ENCODE results near the gene TMEM39A. TPM values are rescaled to one million over a fixed set of nuclear protein-coding genes. Genes with fewer than 3 reads are reported as not detected.

TMEM39A gene
- total and polyA plus RNA-seq, 3 experiments from 2014 or later: 22.1 to 45.3 (median 44.4) TPM

GRCh38 chr3:119485563-119485962, 22.1 kb upstream of the TMEM39A start:
- peaks cover 0 to 1% of the 10 kb centered on the region in 2 donors for H3K27me3 Mint-ChIP-seq
- CTCF ChIA-PET: interaction anchor here (1.0 kb wide), 1 partner anchor 15 kb away, joined by 3 read pairs; no protein-coding TSS in a partner anchor
- no peaks in the 10 kb centered on the region for H3K4me1 ChIP-seq (ENCODE audit: insufficient read depth, low read length)
- no peak overlapping the region for H3K4me3 Mint-ChIP-seq
- peaks cover 8 to 83% (median 19%) of the 10 kb centered on the region in 3 donors for H3K36me3 Mint-ChIP-seq
- no peak overlapping the region for H3K27ac ChIP-seq (ENCODE audit: low read depth, low read length)
- POLR2A ChIA-PET: no interaction called here
- H3K9me3 Mint-ChIP-seq: no peaks in the 10 kb centered on the region
- H3K4me1 Mint-ChIP-seq: no peaks in the 10 kb centered on the region
- no peak for DNase-seq
- no peak overlapping the region for H3K4me3 ChIP-seq (ENCODE audit: low read length)
- peak overlapping the region in 1 of 8 donors; percentile 38 for H3K27ac Mint-ChIP-seq
- no peaks in the 10 kb centered on the region for H3K9me3 ChIP-seq (ENCODE audit: low read length)
- H3K36me3 ChIP-seq (ENCODE audit: insufficient read depth, low read length): peaks cover 8% of the 10 kb centered on the region
- H3K27me3 ChIP-seq (ENCODE audit: insufficient read depth, low read length, poor library complexity, severe bottlenecking): no peaks in the 10 kb centered on the region

- Histone ChIP-seq H3K27ac (ENCODE audit: low read depth, low read length) (no peak overlapping the region), H3K36me3 (ENCODE audit: insufficient read depth, low read length) (peaks cover 20% of the 10 kb centered on the region), H3K4me3 (ENCODE audit: low read length) (no peak overlapping the region), H3K9me3 (ENCODE audit: low read length) (no peaks in the 10 kb centered on the region), H3K4me1 (ENCODE audit: insufficient read depth, low read length) (no peaks in the 10 kb centered on the region), H3K27me3 (ENCODE audit: insufficient read depth, low read length, poor library complexity, severe bottlenecking) (no peaks in the 10 kb centered on the region)
- Mint-ChIP-seq H3K36me3 (peaks cover 12 to 78% (median 22%) of the 10 kb centered on the region in 3 donors), H3K27me3 (no peaks in the 10 kb centered on the region), H3K4me3 (no peak overlapping the region), H3K9me3 (no peaks in the 10 kb centered on the region), H3K4me1 (peaks cover 0 to 3% (median 1%) of the 10 kb centered on the region in 3 donors), H3K27ac (no peak overlapping the region)
- CTCF ChIA-PET: no interaction called here
- POLR2A ChIA-PET: no interaction called here
- no peak for DNase-seq
Measured at GRCh38 chr3:119483101-119483500, 19.7 kb upstream of the TMEM39A start.

- Mint-ChIP-seq H3K27ac (peak overlapping the region in 2 of 8 donors; percentile 29 to 33), H3K9me3 (no peaks in the 10 kb centered on the region), H3K4me1 (peaks cover 0 to 4% (median 3%) of the 10 kb centered on the region in 3 donors), H3K4me3 (no peak overlapping the region), H3K36me3 (peaks cover 17 to 79% (median 25%) of the 10 kb centered on the region in 3 donors), H3K27me3 (no peaks in the 10 kb centered on the region)
- CTCF ChIA-PET: no interaction called here
- H3K4me1 ChIP-seq (ENCODE audit: insufficient read depth, low read length): no peaks in the 10 kb centered on the region
- POLR2A ChIA-PET: no interaction called here
- DNase-seq: no peak
- H3K9me3 ChIP-seq (ENCODE audit: low read length): no peaks in the 10 kb centered on the region
- peaks cover 29% of the 10 kb centered on the region for H3K36me3 ChIP-seq (ENCODE audit: insufficient read depth, low read length)
- no peaks in the 10 kb centered on the region for H3K27me3 ChIP-seq (ENCODE audit: insufficient read depth, low read length, poor library complexity, severe bottlenecking)
- H3K4me3 ChIP-seq (ENCODE audit: low read length): no peak overlapping the region
- no peak overlapping the region for H3K27ac ChIP-seq (ENCODE audit: low read depth, low read length)
Measured at GRCh38 chr3:119481079-119481478, 17.7 kb upstream of the TMEM39A start.

- Mint-ChIP-seq H3K9me3 (no peaks in the 10 kb centered on the region), H3K4me3 (peak overlapping the region in 6 of 7 donors; percentile 14 to 96 (median 73)), H3K27ac (peak overlapping the region in 3 of 8 donors; percentile 31 to 51 (median 40)), H3K36me3 (peaks cover 8 to 42% (median 10%) of the 10 kb centered on the region in 3 donors), H3K4me1 (peaks cover 31 to 43% (median 41%) of the 10 kb centered on the region in 3 donors), H3K27me3 (no peaks in the 10 kb centered on the region)
- Histone ChIP-seq H3K27ac (ENCODE audit: low read depth, low read length) (no peak overlapping the region), H3K27me3 (ENCODE audit: insufficient read depth, low read length, poor library complexity, severe bottlenecking) (no peaks in the 10 kb centered on the region), H3K4me1 (ENCODE audit: insufficient read depth, low read length) (peaks cover 26% of the 10 kb centered on the region), H3K9me3 (ENCODE audit: low read length) (no peaks in the 10 kb centered on the region), H3K4me3 (ENCODE audit: low read length) (no peak overlapping the region), H3K36me3 (ENCODE audit: insufficient read depth, low read length) (peaks cover 12% of the 10 kb centered on the region)
- CTCF ChIA-PET: interaction anchor here (1.1 to 1.2 kb wide), 2 partner anchors 14 to 56 kb away, joined by 3 read pairs; no protein-coding TSS in a partner anchor
- no peak for DNase-seq
- POLR2A ChIA-PET: interaction anchor here (3.7 kb wide), 1 partner anchor 27 kb away, joined by 37 read pairs; the partner anchor contains the start of gene TIMMDC1
Measured at GRCh38 chr3:119470866-119471265, 7.5 kb upstream of the TMEM39A start.

GRCh38 chr3:119469418-119470189, 6.2 kb upstream of the TMEM39A start:
- H3K27ac Mint-ChIP-seq: peak overlapping the region; percentile 83 to 97 (median 92)
- no peaks in the 10 kb centered on the region for H3K9me3 Mint-ChIP-seq
- ChIA-PET POLR2A (interaction anchor here (0.6 to 3.7 kb wide), 2 partner anchors 29 to 168 kb away, joined by 3 to 37 read pairs; partner anchors contain the start of gene TIMMDC1), CTCF (interaction anchor here (1.0 to 1.9 kb wide), 7 partner anchors 10 to 195 kb away, joined by 3 to 7 read pairs (median 4); partner anchors contain the start of gene TIMMDC1)
- no peaks in the 10 kb centered on the region for H3K27me3 Mint-ChIP-seq
- peak overlapping the region; percentile 88 for H3K27ac ChIP-seq (ENCODE audit: low read depth, low read length)
- peaks cover 6% of the 10 kb centered on the region for H3K36me3 ChIP-seq (ENCODE audit: insufficient read depth, low read length)
- H3K9me3 ChIP-seq (ENCODE audit: low read length): no peaks in the 10 kb centered on the region
- no peaks in the 10 kb centered on the region for H3K27me3 ChIP-seq (ENCODE audit: insufficient read depth, low read length, poor library complexity, severe bottlenecking)
- peaks cover 28 to 44% (median 36%) of the 10 kb centered on the region in 3 donors for H3K4me1 Mint-ChIP-seq
- peaks cover 7 to 35% (median 8%) of the 10 kb centered on the region in 3 donors for H3K36me3 Mint-ChIP-seq
- peak overlapping the region; percentile 92 to 97 (median 95) for H3K4me3 Mint-ChIP-seq
- peaks cover 26% of the 10 kb centered on the region for H3K4me1 ChIP-seq (ENCODE audit: insufficient read depth, low read length)
- H3K4me3 ChIP-seq (ENCODE audit: low read length): peak overlapping the region; percentile 95
- peak in 1 of 5 donors; percentile 28 for DNase-seq

- Mint-ChIP-seq H3K27me3 (peaks cover 0 to 4% of the 10 kb centered on the region in 2 donors), H3K4me1 (peaks cover 38 to 58% (median 49%) of the 10 kb centered on the region in 3 donors), H3K27ac (peak overlapping the region in 7 of 8 donors; percentile 87 to 97 (median 93)), H3K4me3 (peak overlapping the region; percentile 92 to 97 (median 95)), H3K36me3 (peaks cover 7 to 35% (median 8%) of the 10 kb centered on the region in 3 donors), H3K9me3 (peaks cover 0 to 1% (median 0%) of the 10 kb centered on the region in 5 donors)
- peaks cover 34% of the 10 kb centered on the region for H3K4me1 ChIP-seq (ENCODE audit: insufficient read depth, low read length)
- peak overlapping the region; percentile 95 for H3K4me3 ChIP-seq (ENCODE audit: low read length)
- peak overlapping the region; percentile 88 for H3K27ac ChIP-seq (ENCODE audit: low read depth, low read length)
- POLR2A ChIA-PET: interaction anchor here (3.7 kb wide), 1 partner anchor 30 kb away, joined by 37 read pairs; the partner anchor contains the start of gene TIMMDC1
- DNase-seq: no peak
- H3K27me3 ChIP-seq (ENCODE audit: insufficient read depth, low read length, poor library complexity, severe bottlenecking): no peaks in the 10 kb centered on the region
- H3K9me3 ChIP-seq (ENCODE audit: low read length): no peaks in the 10 kb centered on the region
- H3K36me3 ChIP-seq (ENCODE audit: insufficient read depth, low read length): peaks cover 6% of the 10 kb centered on the region
- CTCF ChIA-PET: no interaction called here
Measured at GRCh38 chr3:119468041-119468440, 4.6 kb upstream of the TMEM39A start.

- Mint-ChIP-seq H3K27ac (peak overlapping the region in 2 of 8 donors; percentile 14 to 52), H3K27me3 (no peaks in the 10 kb centered on the region), H3K4me3 (no peak overlapping the region), H3K4me1 (peaks cover 33 to 65% (median 64%) of the 10 kb centered on the region in 3 donors), H3K9me3 (no peaks in the 10 kb centered on the region), H3K36me3 (peaks cover 4 to 86% (median 14%) of the 10 kb centered on the region in 3 donors)
- no peak overlapping the region for H3K4me3 ChIP-seq (ENCODE audit: low read length)
- H3K27ac ChIP-seq (ENCODE audit: low read depth, low read length): no peak overlapping the region
- H3K27me3 ChIP-seq (ENCODE audit: insufficient read depth, low read length, poor library complexity, severe bottlenecking): no peaks in the 10 kb centered on the region
- CTCF ChIA-PET: no interaction called here
- H3K4me1 ChIP-seq (ENCODE audit: insufficient read depth, low read length): peaks cover 12% of the 10 kb centered on the region
- DNase-seq: no peak
- POLR2A ChIA-PET: no interaction called here
- peaks cover 27% of the 10 kb centered on the region for H3K36me3 ChIP-seq (ENCODE audit: insufficient read depth, low read length)
- H3K9me3 ChIP-seq (ENCODE audit: low read length): no peaks in the 10 kb centered on the region
Measured at GRCh38 chr3:119457246-119457645, 6.2 kb downstream of the TMEM39A start.

- peak overlapping the region in 3 of 8 donors; percentile 40 to 67 (median 66) for H3K27ac Mint-ChIP-seq
- H3K27ac ChIP-seq (ENCODE audit: low read depth, low read length): no peak overlapping the region
- no peaks in the 10 kb centered on the region for H3K9me3 Mint-ChIP-seq
- H3K4me3 Mint-ChIP-seq: no peak overlapping the region
- H3K27me3 ChIP-seq (ENCODE audit: insufficient read depth, low read length, poor library complexity, severe bottlenecking): no peaks in the 10 kb centered on the region
- no peaks in the 10 kb centered on the region for H3K9me3 ChIP-seq (ENCODE audit: low read length)
- no peaks in the 10 kb centered on the region for H3K27me3 Mint-ChIP-seq
- H3K36me3 ChIP-seq (ENCODE audit: insufficient read depth, low read length): peaks cover 27% of the 10 kb centered on the region
- peaks cover 30 to 58% (median 56%) of the 10 kb centered on the region in 3 donors for H3K4me1 Mint-ChIP-seq
- POLR2A ChIA-PET: no interaction called here
- CTCF ChIA-PET: interaction anchor here (1.5 kb wide), 1 partner anchor 13 kb away, joined by 4 read pairs; the partner anchor contains the start of gene POGLUT1
- peaks cover 4 to 87% (median 18%) of the 10 kb centered on the region in 3 donors for H3K36me3 Mint-ChIP-seq
- DNase-seq: no peak
- no peak overlapping the region for H3K4me3 ChIP-seq (ENCODE audit: low read length)
- peaks cover 4% of the 10 kb centered on the region for H3K4me1 ChIP-seq (ENCODE audit: insufficient read depth, low read length)
Measured at GRCh38 chr3:119456469-119456868, 6.9 kb downstream of the TMEM39A start.
